Eye (tissue), 1 donor: ENCODE results near the gene VTCN1.

Source experiments
- DNase-seq: peaks from one replicate; pipeline ENCODE4 v3.0.0-alpha.2; 2015

VTCN1 gene

DNA sequence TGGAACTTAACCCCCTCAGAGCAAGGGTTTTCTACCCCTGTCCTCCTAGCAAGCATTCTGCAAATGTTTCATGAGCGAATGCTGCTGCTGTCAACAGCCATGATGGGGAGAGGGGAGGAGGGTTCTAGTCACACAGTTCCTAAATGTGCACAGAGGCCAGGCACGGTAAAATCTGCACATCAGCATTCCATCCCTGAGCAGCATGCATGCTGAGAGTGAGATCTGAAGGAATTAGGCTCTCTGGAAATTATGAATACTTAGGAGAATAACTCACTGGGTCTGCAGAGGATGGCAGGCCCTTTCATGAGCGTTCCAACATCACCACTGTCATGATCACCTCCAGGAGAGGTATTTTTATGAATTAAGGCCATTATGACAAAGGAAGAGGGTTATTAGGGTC lies 2.1 kb downstream of the VTCN1 start:
- no peak for DNase-seq

DNA sequence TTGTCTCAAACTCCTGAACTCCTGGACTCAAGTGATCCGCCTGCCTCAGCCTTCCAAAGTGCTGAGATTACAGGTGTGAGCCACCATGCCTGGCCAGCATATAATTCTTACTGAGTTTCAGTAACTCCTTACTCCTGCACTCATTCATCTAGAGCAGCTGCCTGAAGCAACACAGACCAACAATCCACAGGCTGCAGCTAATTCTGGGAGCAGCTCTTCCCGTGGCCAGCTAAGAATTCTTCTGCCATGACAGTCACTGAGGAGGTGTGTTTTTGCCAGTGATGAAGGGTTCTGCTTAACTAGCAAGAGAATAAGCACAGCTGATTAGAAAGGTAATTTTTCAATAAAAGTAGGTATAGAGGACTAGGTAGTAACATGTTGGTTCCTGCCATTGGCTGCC lies 5.4 kb downstream of the VTCN1 start:
- DNase-seq, result no peak

GRCh38 chr1:117201808-117202207 lies 8.9 kb downstream of the VTCN1 start:
- no peak for DNase-seq

- no peak for DNase-seq
Measured at GRCh38 chr1:117198097-117198496, 12.6 kb downstream of the VTCN1 start.

GRCh38 chr1:117189726-117190125 lies 21.0 kb downstream of the VTCN1 start:
- no peak for DNase-seq

GRCh38 chr1:117188816-117189437 lies 21.8 kb downstream of the VTCN1 start:
- no peak for DNase-seq

GRCh38 chr1:117188170-117188815 lies 22.4 kb downstream of the VTCN1 start:
- no peak for DNase-seq

- no peak for DNase-seq
Measured at GRCh38 chr1:117183112-117183511, 27.6 kb downstream of the VTCN1 start.

DNA sequence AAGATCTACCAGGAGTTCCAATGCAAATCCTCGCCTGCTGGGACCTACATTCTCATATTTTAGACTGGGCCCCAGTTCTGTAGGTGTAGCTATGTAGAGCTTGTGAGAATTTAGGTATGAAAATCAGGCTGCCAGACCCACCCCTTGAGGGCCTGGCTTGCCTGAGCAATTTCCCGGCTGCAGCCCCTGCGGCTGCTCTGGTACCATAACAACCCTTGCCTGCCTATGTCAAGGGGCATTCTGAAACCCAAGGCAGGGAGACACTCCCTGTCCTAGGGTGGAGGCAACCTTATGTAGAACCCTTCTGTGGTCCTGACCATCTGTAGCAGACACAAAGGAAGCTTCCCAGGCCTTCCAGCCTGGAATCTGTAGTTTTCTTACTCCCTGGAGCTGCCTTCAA lies 28.4 kb downstream of the VTCN1 start:
- DNase-seq, result no peak

DNA sequence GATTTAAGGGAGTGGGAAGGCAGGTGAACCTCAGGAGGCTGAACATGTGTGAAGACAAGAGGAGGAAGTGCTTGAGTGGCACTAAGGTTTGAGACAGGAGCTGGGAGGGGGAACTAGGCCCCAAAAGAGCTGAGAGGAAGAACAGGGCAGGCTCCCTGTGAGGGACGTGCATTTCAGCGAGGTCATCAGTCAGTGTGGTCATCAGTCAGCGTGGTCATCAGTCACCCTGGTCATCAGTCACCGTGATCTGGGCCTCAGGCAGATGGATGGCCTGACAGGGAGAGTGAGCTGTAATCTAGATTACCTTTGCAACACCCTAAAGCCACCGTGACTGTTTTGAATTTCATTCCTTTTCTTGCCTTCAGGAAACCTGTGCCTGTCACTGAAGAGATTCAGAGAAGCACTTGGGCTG lies 29.1 kb downstream of the VTCN1 start:
- DNase-seq, result no peak

DNA sequence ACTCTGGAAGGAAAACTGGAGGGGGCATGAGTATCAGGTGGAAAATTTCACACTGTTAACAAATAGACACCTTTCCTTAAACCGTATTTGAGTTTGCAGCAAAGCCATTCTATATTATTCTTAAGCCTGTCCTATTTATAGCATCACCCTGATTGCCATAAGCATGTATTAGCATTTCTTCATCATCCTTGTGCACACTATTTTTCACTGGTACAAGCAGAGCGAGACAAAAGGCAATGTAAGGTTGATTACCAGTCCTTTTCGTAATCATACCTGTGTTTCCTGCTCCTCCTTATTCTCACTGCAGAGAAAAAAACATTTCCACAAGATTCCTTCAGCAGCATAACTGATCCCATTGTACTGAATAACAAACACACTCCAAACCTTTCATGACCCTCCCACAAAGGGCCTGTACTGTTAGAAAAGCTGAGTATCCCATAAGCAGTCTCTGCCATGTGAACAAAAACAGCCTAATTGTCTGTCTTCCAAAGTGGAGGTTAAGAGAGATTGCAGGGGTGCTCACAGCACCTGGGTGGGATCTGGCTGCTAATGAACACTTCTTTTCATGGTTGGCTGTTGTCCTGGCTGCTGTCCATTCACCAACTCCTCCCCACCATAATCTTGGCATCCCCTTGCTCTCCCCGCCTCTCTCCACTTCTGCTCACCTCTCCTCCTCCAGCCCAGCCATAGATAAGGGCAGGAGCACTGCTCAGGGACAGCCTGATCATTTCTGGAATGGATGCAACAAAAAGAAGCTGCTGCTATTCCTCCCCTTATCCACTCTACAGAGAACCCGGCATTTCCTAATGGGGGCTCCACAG lies 30.4 kb downstream of the VTCN1 start:
- no peak for DNase-seq

DNA sequence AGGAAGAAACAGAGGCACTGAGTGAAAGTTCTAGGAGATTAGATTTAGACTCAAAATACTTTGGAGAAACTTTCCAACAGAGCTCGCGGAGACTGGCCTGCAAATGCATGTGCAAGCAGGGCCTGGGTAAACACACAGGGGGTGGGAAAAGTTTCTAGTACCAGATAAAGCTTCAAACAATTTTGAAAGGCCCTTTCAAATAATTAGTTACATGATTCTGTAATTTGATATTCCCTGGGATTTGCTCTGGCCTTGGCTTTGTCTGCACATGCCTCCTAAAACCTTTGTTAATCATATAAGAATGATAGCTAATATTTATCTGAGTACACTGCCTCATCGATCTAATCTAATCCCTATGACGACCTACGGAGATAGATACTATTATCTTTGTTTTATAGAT lies 31.3 kb downstream of the VTCN1 start:
- no peak for DNase-seq

- no peak for DNase-seq
Measured at GRCh38 chr1:117178756-117179155, 32.0 kb downstream of the VTCN1 start.

DNA sequence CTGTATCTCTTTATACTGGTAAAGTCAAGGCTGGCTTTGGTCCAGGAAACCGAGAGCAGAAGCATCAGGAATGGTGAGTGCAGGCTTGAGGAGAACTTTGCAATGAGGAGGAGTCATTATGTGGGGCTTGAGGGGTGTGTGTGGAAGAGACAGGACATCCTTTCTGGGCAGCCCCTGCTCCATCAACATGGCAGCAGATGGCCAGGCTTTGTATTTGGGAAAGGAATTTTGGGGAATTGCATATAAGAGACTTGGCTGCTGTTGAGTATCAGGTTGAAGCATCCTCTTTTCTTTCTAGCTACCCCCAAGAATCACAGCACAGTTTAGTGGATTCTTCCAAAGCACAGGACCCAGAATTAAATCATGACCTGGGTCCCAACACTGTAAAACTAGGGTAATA lies 33.4 kb downstream of the VTCN1 start:
- no peak for DNase-seq

GRCh38 chr1:117176579-117176978 lies 34.1 kb downstream of the VTCN1 start:
- DNase-seq, result no peak

DNA sequence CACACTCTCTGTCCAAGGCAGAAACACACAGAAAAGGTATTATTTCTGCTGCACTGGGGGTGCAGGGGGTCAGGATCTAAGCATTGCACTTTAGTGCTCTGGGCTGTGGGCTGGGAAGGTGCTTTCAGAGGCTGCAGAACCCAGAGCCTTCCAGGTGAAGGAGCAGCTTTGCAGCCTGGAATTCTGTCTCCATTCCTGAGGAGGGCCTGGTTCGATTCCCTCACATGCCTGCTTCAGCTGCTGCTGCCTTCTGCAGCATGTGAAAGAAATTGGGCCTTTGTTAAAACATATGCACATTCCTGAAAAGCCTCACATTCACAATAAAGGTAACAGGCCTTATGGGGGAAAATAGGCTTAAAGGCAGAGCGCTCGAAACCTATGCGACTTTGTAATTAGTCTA lies 35.9 kb downstream of the VTCN1 start:
- DNase-seq, result no peak

GRCh38 chr1:117173691-117174090 lies 37.0 kb downstream of the VTCN1 start:
- no peak for DNase-seq

DNA sequence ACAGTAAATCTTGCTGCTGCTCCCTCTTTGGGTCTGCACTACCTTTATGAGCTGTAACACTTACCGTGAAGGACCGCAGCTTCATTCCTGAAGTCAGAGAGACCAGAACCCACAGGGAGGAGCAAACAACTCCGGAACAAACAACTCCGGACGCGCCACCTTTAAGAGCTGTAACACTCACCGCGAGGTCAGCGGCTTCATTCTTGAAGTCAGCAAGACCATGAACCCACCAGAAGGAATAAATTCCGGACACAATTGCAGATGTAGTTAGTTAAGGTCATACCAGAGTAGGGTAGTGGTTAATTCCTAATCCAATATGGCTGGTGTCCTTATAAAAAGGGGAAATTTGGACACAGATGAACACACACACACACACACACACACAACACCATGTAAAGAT lies 37.7 kb downstream of the VTCN1 start:
- DNase-seq, result no peak

DNA sequence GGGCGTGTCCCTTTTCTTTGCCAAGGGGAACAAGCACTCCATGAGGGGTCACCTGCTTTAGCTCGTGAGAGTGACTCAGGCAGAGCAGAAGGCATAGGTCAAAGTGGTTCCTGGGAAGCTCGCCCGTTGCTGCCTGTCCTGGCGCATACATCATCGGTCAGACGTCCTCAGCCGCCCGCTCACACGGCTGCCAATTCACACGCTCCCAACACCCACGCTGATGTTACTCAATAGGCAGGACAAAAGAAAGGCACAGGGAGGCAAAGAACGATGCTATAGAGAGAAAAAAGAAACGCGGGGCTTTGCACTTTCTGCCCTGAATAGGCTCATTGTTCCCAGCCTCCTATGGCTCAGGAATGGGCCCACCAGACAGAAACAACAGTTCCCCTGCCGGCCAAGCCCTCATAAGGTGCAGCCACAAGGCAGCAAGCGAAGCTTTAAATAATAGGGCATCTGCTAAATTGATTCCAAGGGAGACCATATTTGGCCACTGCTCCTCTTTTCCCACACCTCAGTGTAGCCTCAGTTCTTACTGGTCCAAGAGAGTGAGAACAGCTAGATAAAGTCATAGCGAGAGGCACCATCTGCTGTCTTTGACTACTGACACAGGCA lies 38.7 kb downstream of the VTCN1 start:
- DNase-seq, result peak; percentile 86

GRCh38 chr1:117169871-117170596 lies 40.7 kb downstream of the VTCN1 start:
- no peak for DNase-seq

DNA sequence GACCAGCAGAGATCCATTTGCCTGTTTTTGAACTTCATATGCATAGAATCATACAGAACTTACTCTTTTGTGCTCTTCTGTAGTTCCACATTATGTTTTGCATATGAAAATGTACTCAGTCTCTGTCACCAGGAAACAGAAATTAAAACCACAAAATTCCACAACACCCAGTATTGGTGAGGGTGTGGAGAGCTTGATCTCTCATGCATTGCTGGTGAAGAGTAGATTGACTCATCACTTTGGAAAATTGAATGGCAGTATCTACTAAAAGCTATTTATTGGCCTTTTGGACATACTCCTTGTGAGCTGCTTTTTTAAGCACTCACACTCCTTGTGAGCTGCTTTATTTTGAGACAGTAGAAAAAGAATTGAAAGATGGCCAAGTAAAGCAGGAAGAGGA lies 43.3 kb downstream of the VTCN1 start:
- DNase-seq, result no peak

GRCh38 chr1:117166076-117166475 lies 44.7 kb downstream of the VTCN1 start:
- no peak for DNase-seq

- DNase-seq, result no peak
Measured at GRCh38 chr1:117164209-117164608, 46.5 kb downstream of the VTCN1 start.
